ENCODE data around the gene RAI1. TPM values are rescaled to one million over a fixed set of nuclear protein-coding genes. Genes with fewer than 3 reads are reported as not detected.
"Not testable (repeated sequence)": the region's sequence is repeated elsewhere in the genome, so short reads cannot be mapped to it uniquely, and the experiment has no call there.

Gene RAI1
- total RNA-seq, 1 donor from 2014 or later: 38.1 TPM

DNA sequence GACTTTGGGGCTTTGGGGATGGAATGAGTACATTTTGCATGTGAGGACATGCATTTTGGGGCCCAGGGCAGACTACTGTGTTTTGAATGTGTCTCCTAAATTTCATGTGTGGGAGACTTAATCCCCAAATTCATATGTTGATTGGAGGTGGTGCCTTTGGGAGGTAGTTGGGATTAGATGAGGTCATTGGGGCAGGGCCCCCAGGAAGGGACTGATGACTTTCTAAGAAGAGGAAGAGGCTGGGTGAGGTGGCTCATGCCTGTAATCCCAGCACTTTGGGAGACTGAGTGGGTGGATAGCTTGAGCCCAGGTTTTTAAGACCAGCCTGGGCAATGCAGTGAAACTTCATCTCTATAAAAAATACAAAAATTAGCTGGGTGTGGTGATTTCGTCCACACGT, 42.8 kb upstream of the RAI1 start:
- no peaks in the 10 kb centered on the region for H3K4me1 ChIP-seq
- intact Hi-C loops (cut with DNase I): no loop called here
- no peaks in the 10 kb centered on the region for H3K36me3 ChIP-seq
- no peak overlapping the region for H3K27ac ChIP-seq
- no peak overlapping the region for H3K4me3 ChIP-seq
- no peaks in the 10 kb centered on the region for H3K9me3 ChIP-seq
- TF ChIP-seq, protein P1, sequence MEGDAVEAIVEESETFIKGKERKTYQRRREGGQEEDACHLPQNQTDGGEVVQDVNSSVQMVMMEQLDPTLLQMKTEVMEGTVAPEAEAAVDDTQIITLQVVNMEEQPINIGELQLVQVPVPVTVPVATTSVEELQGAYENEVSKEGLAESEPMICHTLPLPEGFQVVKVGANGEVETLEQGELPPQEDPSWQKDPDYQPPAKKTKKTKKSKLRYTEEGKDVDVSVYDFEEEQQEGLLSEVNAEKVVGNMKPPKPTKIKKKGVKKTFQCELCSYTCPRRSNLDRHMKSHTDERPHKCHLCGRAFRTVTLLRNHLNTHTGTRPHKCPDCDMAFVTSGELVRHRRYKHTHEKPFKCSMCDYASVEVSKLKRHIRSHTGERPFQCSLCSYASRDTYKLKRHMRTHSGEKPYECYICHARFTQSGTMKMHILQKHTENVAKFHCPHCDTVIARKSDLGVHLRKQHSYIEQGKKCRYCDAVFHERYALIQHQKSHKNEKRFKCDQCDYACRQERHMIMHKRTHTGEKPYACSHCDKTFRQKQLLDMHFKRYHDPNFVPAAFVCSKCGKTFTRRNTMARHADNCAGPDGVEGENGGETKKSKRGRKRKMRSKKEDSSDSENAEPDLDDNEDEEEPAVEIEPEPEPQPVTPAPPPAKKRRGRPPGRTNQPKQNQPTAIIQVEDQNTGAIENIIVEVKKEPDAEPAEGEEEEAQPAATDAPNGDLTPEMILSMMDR (IDR thresholded peaks at IDR 0.05): no peak
- ATAC-seq (no peak), DNase-seq (no peak)
- H3K27me3 ChIP-seq: no peaks in the 10 kb centered on the region

DNA sequence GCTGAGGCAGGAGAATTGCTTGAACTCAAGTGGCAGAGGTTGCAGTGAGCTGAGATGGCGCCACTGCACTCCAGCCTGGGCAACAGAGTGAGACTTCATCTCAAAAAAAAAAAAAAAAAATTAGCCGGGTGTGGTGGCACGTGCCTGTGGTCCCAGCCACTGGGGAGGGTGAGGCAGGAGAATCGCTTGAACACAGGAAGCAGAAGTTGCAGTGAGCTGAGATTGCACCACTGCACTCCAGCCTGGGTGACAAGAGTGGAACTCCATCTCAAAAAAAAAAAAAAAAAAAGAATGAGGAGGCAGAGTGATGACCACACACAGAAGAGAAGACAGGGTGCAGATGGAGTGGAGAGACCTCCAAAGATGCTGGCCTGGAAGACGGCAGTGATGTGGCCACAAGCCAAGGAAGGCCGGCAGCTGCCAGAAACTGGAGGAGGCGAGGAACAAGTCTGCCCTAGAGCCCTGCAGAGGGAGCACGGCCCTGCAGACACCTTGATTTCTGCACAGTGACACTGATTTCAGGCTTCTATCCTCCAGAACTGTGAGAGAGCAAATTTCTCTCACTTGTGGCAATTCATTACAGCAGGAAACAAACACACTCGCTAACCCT, 41.5 kb upstream of the RAI1 start:
- intact Hi-C loops (cut with DNase I): loop anchor here (5.0 kb wide), 1 partner anchor 282 kb away; no protein-coding TSS in a partner anchor
- not testable (repeated sequence) for H3K4me1 ChIP-seq, H3K27me3 ChIP-seq, H3K36me3 ChIP-seq, H3K27ac ChIP-seq, H3K4me3 ChIP-seq, DNase-seq, H3K9me3 ChIP-seq, ATAC-seq

DNA sequence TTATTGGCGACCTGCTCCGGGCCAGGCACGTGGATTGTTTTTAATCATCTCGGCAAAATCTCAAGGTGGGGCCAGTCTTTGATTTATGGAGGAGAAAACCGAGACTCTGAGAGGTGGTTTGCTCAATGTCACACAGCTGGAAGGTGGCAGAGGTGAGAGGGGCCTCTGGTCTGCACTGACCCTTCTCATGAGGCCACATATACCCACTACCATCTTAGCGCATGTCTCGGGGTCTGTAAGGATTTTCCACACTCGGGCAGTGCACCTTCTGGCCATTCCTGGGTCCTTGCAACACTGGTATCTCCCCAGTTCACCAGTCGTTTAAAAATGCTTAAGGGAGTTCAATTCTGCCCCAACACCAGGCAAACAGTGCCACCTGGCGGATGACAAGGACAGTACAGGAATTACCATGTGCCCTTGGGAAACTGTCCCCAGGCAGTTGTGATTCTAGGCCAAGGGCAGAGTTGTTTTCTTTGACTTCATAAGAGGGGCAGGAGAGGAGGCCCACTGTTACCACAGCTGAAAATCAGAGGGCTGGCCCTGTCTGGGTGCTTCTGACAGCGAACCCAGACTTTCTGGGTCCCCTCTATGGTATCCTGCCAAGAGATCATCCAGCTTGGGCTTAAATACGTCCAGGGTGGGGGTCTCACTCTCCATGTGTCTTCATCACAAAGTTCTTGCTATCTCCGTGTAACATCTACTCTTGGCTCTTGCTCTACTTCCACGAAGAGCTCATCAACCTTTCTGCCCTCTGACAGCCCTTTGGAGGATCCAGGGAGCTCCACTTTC, 39.4 kb upstream of the RAI1 start:
- TF ChIP-seq, protein P1 (IDR thresholded peaks at IDR 0.05): peak; percentile 92
- Histone ChIP-seq H3K4me1 (no peaks in the 10 kb centered on the region), H3K27ac (no peak overlapping the region), H3K27me3 (no peaks in the 10 kb centered on the region), H3K9me3 (no peaks in the 10 kb centered on the region), H3K36me3 (no peaks in the 10 kb centered on the region), H3K4me3 (no peak overlapping the region)
- peak; percentile 82 for DNase-seq
- peak; percentile 94 for ATAC-seq
- intact Hi-C loops (cut with DNase I): loop anchor here (5.0 kb wide), 1 partner anchor 285 kb away; no protein-coding TSS in a partner anchor

DNA sequence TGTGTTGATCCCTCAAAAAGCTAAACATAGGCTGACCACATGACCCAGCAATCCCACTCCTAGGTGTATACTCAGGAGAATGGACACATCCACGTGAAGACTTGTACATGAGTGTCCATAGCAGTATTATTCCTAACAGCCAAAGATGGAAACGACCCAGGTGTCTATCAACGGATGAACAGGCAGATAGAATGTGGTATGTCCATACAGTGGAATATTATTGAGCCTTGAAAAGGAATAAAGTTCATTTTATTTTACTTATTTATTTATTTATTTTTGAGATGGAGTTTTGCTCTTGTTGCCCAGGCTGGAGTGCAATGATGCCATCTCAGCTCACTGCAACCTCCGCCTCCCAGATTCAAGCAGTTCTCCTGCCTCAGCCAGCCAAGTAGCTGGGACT, 36.1 kb upstream of the RAI1 start:
- H3K27ac ChIP-seq; H3K36me3 ChIP-seq; H3K4me1 ChIP-seq; DNase-seq; ATAC-seq; H3K4me3 ChIP-seq; H3K27me3 ChIP-seq; intact Hi-C loops (cut with DNase I); H3K9me3 ChIP-seq: not testable (repeated sequence)

DNA sequence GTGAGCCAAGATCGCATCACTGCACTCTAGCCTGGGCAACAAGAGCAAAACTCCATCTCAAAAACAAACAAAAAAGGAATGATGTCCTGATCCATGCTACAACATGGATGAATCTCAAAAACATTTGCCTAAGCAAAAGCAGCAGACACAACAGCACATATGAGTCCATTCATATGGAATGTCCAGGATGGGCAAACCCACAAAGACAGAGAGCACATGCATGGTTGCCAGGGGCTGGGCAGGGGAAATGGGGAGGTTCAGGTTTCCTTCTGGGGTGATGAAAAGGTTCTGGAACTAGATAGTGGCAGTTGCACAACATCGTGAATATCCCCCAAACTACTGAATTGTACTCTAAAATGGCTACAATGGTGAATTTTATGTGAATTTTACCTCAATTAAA, 35.3 kb upstream of the RAI1 start:
- intact Hi-C loops (cut with DNase I): no loop called here
- Histone ChIP-seq H3K4me1 (no peaks in the 10 kb centered on the region), H3K27me3 (no peaks in the 10 kb centered on the region), H3K9me3 (no peaks in the 10 kb centered on the region), H3K27ac (no peak overlapping the region), H3K4me3 (no peak overlapping the region), H3K36me3 (no peaks in the 10 kb centered on the region)
- DNase-seq: no peak
- no peak for ATAC-seq
- TF ChIP-seq, protein P1 (IDR thresholded peaks at IDR 0.05): no peak

DNA sequence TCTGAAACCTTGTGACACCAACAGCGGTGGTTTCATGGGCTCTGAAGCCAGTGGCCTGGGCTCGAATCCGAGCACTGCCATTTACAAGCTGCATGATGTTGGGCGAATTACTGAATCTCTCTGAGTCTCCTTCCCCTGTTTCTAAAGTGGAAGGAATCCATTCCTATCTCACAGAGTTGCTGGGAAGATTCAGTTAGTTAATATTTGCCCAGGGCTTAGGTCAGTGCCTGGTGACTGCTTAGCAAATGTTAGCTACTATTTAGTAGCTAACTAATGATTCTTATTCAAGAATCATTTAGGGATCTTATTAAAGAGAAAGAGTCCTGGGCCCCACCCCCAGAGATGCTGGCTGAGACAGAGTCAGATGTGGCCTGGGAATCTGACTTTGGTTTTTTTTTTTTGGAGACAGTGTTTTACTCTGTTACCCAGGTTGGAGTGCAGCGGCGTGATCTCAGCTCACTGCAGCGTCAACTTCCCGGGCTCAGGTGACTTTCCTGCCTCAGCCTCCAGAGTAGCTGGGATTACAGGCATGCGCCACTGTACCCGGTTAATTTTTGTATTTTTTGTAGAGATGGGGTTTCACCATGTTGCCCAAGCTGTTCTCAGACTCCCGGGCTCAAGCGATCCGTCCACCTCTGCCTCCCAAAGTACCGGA, 33.6 kb upstream of the RAI1 start:
- no peaks in the 10 kb centered on the region for H3K36me3 ChIP-seq
- H3K4me3 ChIP-seq: no peak overlapping the region
- H3K27ac ChIP-seq: no peak overlapping the region
- TF ChIP-seq, protein P1 (IDR thresholded peaks at IDR 0.05): no peak
- H3K27me3 ChIP-seq: no peaks in the 10 kb centered on the region
- no peaks in the 10 kb centered on the region for H3K9me3 ChIP-seq
- H3K4me1 ChIP-seq: no peaks in the 10 kb centered on the region
- DNase-seq (no peak), ATAC-seq (no peak)
- intact Hi-C loops (cut with DNase I): no loop called here
